ENCODE results near the gene AGPAT1. TPM values are rescaled to one million over a fixed set of nuclear protein-coding genes. Genes with fewer than 3 reads are reported as not detected.

The AGPAT1 gene
- total and polyA plus RNA-seq, 2 of the 13 experiments (the other 11 are each of a cell fraction or from before 2014, with no cell fraction given), result 51.3 to 139 TPM

DNA sequence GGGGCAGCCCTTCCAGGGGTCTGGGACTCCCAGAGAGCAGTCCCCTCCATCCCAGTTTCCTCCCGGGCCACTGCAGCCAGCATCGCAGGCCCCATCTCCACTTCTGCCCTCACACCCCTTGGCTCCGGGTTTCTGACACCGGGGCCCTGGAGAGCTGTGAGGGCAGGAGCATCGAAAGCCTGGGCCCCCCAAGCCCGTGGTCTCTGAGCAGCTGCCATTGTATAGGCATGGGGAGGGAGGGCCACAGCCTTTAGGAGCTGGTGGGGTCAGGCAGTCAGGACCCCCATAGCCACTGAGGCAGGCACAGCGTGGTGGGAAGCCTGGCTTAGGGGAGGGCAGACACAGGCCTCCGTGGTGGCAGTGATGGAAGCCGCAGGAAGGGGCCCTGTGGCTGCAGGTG lies 26.3 kb upstream of the AGPAT1 start:
- H3K9ac ChIP-seq (ENCODE audit: insufficient read depth, low read depth, low read length), result no peak overlapping the region
- no peak overlapping the region for H3K27ac ChIP-seq (ENCODE audit: extremely low read length, insufficient read depth, low read length)
- peaks cover 21% of the 10 kb centered on the region for H3K4me1 ChIP-seq (ENCODE audit: insufficient read depth, low read length)
- no peaks in the 10 kb centered on the region for H3K79me2 ChIP-seq (ENCODE audit: insufficient read depth, low read length)
- in situ Hi-C loops (cut with HindIII; ENCODE audit: extremely low pct_ligation_motif_present, low pct_unique_long_range_greater_than_20kb), result no loop called here
- H2AFZ ChIP-seq (ENCODE audit: low read length), result no peak overlapping the region
- FAIRE-seq (no peak), DNase-seq (ENCODE audit: low spot score) (no peak), ATAC-seq (no peak)
- ChIA-PET POLR2A (no interaction called here), CTCF (ENCODE audit: low intra/inter-chr PET ratio, low total read pairs) (no interaction called here)
- TF ChIP-seq, protein P1, sequence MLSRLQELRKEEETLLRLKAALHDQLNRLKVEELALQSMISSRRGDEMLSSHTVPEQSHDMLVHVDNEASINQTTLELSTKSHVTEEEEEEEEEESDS (CRISPR knock-in tag; IDR thresholded peaks at IDR 0.05; ENCODE audit: borderline replicate concordance), result no peak
- TF ChIP-seq, protein P2, sequence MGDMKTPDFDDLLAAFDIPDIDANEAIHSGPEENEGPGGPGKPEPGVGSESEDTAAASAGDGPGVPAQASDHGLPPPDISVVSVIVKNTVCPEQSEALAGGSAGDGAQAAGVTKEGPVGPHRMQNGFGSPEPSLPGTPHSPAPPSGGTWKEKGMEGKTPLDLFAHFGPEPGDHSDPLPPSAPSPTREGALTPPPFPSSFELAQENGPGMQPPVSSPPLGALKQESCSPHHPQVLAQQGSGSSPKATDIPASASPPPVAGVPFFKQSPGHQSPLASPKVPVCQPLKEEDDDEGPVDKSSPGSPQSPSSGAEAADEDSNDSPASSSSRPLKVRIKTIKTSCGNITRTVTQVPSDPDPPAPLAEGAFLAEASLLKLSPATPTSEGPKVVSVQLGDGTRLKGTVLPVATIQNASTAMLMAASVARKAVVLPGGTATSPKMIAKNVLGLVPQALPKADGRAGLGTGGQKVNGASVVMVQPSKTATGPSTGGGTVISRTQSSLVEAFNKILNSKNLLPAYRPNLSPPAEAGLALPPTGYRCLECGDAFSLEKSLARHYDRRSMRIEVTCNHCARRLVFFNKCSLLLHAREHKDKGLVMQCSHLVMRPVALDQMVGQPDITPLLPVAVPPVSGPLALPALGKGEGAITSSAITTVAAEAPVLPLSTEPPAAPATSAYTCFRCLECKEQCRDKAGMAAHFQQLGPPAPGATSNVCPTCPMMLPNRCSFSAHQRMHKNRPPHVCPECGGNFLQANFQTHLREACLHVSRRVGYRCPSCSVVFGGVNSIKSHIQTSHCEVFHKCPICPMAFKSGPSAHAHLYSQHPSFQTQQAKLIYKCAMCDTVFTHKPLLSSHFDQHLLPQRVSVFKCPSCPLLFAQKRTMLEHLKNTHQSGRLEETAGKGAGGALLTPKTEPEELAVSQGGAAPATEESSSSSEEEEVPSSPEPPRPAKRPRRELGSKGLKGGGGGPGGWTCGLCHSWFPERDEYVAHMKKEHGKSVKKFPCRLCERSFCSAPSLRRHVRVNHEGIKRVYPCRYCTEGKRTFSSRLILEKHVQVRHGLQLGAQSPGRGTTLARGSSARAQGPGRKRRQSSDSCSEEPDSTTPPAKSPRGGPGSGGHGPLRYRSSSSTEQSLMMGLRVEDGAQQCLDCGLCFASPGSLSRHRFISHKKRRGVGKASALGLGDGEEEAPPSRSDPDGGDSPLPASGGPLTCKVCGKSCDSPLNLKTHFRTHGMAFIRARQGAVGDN (CRISPR knock-in tag; IDR thresholded peaks at IDR 0.05), result 0 out of 2 replicates have a peak, but pooled peaks have one; percentile 9
- no peak for TF ChIP-seq FIP1L1 (IDR thresholded peaks at IDR 0.05; ENCODE audit: borderline replicate concordance, insufficient read depth, low read depth, low read length)
- WGBS (ENCODE audit: low lambda C conversion rate), result 50% methylated on average over 8 of the region's 9 CpGs
- H3K4me2 ChIP-seq (ENCODE audit: low read depth, low read length), result no peak overlapping the region
- H3K9me3 ChIP-seq (ENCODE audit: low read length), result no peaks in the 10 kb centered on the region
- intact Hi-C loops (cut with micrococcal nuclease; ENCODE audit: unreplicated experiment), result no loop called here
- H3K4me3 ChIP-seq (replicated peaks in 1 of 3; ENCODE audit: insufficient read depth in 1 of 3, low read depth in 2 of 3, low read length in 3 of 3), result no peak overlapping the region
- no peaks in the 10 kb centered on the region for H3K36me3 ChIP-seq (replicated peaks in 1 of 2; ENCODE audit: control insufficient read depth in 1 of 2, insufficient read depth in 2 of 2, low read length in 2 of 2)
- H4K20me1 ChIP-seq (ENCODE audit: insufficient read depth, low read length), result no peaks in the 10 kb centered on the region
- peaks cover 4 to 29% of the 10 kb centered on the region in 2 experiments; a peak in 4 of 5 replicates for H3K27me3 ChIP-seq (ENCODE audit: control insufficient read depth in 1 of 2, insufficient read depth in 2 of 2, low read length in 2 of 2)
- BruUV-seq (replicated peaks), result no TSS peak
